ENCODE measurements around the gene TULP4.
"Not testable (repeated sequence)": the region's sequence is repeated elsewhere in the genome, so short reads cannot be mapped to it uniquely, and the experiment has no call there.

TULP4 gene

GRCh38 chr6:158366363-158366762, 54.1 kb downstream of the TULP4 start:
- no peak for DNase-seq

GRCh38 chr6:158367816-158368215, 55.6 kb downstream of the TULP4 start:
- DNase-seq, result no peak

- no peak for DNase-seq
Measured at GRCh38 chr6:158369241-158369640, 57.0 kb downstream of the TULP4 start.

GRCh38 chr6:158370805-158371204, 58.5 kb downstream of the TULP4 start:
- DNase-seq, result no peak

GRCh38 chr6:158371261-158371660, 59.0 kb downstream of the TULP4 start:
- DNase-seq, result no peak

GRCh38 chr6:158372574-158372973, 60.3 kb downstream of the TULP4 start:
- DNase-seq, result no peak

GRCh38 chr6:158373214-158373613, 60.9 kb downstream of the TULP4 start:
- DNase-seq, result no peak

- no peak for DNase-seq
Measured at GRCh38 chr6:158374020-158374419, 61.8 kb downstream of the TULP4 start.

GRCh38 chr6:158376631-158377081, 64.4 kb downstream of the TULP4 start:
- DNase-seq, result no peak

- DNase-seq, result no peak
Measured at GRCh38 chr6:158377860-158378259, 65.6 kb downstream of the TULP4 start.

- DNase-seq, result no peak
Measured at GRCh38 chr6:158379336-158379735, 67.1 kb downstream of the TULP4 start.

- DNase-seq, result no peak
Measured at GRCh38 chr6:158381214-158381613, 68.9 kb downstream of the TULP4 start.

GRCh38 chr6:158382491-158382890, 70.2 kb downstream of the TULP4 start:
- no peak for DNase-seq

- no peak for DNase-seq
Measured at GRCh38 chr6:158383057-158383456, 70.8 kb downstream of the TULP4 start.

GRCh38 chr6:158383542-158383941, 71.3 kb downstream of the TULP4 start:
- DNase-seq, result no peak

GRCh38 chr6:158384671-158385110, 72.4 kb downstream of the TULP4 start:
- no peak for DNase-seq

GRCh38 chr6:158387036-158387435, 74.8 kb downstream of the TULP4 start:
- DNase-seq, result no peak

GRCh38 chr6:158387578-158387977, 75.3 kb downstream of the TULP4 start:
- no peak for DNase-seq

GRCh38 chr6:158388727-158389126, 76.5 kb downstream of the TULP4 start:
- DNase-seq, result no peak

- no peak for DNase-seq
Measured at GRCh38 chr6:158389193-158389919, 77.1 kb downstream of the TULP4 start.

GRCh38 chr6:158391276-158391675, 79.0 kb downstream of the TULP4 start:
- no peak for DNase-seq

- DNase-seq, result not testable (repeated sequence)
Measured at GRCh38 chr6:158391977-158392376, 79.7 kb downstream of the TULP4 start.

- no peak for DNase-seq
Measured at GRCh38 chr6:158396136-158396535, 83.9 kb downstream of the TULP4 start.

GRCh38 chr6:158397578-158397977, 85.3 kb downstream of the TULP4 start:
- no peak for DNase-seq

All from activated naive CD4-positive, alpha-beta T cell (primary cell).